ENCODE measurements around the gene MXD1. TPM values are rescaled to one million over a fixed set of nuclear protein-coding genes. Genes with fewer than 3 reads are reported as not detected.

The MXD1 gene
- total RNA-seq, 2 donors from 2014 or later: 3.6 to 4.6 TPM

GRCh38 chr2:69923116-69923515 is 8.2 kb downstream of the MXD1 start:
- intact Hi-C loops (cut with DNase I): loop anchor here (10.0 kb wide), 1 partner anchor 142 kb away; no protein-coding TSS in a partner anchor
- Histone ChIP-seq H3K4me3 (no peak overlapping the region), H3K27ac (no peak overlapping the region), H3K27me3 (no peaks in the 10 kb centered on the region), H3K4me1 (peaks cover 3% of the 10 kb centered on the region), H3K9me3 (no peaks in the 10 kb centered on the region), H3K36me3 (replicated peaks in 1 of 2; ENCODE audit: insufficient read depth in 1 of 2, low read depth in 2 of 2) (peaks cover 0 to 6% of the 10 kb centered on the region in 2 donors)
- no peak for DNase-seq
- 95% methylated on average over 3 of the region's 3 CpGs for WGBS, 2 donors
- no peak for TF ChIP-seq POLR2A (IDR thresholded peaks at IDR 0.05)
- TF ChIP-seq, protein P1, sequence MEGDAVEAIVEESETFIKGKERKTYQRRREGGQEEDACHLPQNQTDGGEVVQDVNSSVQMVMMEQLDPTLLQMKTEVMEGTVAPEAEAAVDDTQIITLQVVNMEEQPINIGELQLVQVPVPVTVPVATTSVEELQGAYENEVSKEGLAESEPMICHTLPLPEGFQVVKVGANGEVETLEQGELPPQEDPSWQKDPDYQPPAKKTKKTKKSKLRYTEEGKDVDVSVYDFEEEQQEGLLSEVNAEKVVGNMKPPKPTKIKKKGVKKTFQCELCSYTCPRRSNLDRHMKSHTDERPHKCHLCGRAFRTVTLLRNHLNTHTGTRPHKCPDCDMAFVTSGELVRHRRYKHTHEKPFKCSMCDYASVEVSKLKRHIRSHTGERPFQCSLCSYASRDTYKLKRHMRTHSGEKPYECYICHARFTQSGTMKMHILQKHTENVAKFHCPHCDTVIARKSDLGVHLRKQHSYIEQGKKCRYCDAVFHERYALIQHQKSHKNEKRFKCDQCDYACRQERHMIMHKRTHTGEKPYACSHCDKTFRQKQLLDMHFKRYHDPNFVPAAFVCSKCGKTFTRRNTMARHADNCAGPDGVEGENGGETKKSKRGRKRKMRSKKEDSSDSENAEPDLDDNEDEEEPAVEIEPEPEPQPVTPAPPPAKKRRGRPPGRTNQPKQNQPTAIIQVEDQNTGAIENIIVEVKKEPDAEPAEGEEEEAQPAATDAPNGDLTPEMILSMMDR (IDR thresholded peaks at IDR 0.05): no peak
- no peak for ATAC-seq

DNA sequence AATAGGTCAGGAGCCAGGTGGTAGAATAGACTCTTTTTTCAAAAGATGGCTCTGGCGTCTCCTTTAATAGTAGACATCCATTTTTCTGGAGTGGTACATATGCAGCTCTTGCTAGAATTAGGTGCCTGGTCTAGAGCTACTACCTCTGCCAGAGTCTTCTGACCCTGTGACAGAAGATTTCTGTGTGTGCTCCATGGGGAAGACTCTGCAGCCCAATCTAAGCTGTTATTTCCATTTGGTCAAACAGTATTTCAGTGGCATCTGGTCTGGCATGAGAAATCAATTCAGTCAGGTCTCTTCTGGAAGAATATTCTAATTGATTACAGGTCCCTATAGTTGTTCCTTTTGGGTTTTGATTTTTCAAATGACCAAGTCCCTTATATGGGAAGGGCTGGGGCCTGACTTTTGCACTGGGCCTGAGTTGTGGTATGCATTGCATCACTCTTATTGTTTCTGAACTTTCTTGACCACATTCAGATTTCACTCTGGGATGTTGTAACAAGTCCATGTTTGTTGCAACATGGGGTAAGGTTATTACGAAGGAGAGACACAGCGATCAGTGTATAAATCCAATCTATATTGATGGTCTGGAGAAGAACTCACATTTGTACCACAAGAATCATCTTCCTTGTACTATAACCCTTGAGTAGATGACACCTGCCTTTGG is 12.1 kb downstream of the MXD1 start:
- ATAC-seq (no peak), DNase-seq (no peak)
- H3K9me3 ChIP-seq: no peaks in the 10 kb centered on the region
- H3K4me3 ChIP-seq: no peak overlapping the region
- no peak for TF ChIP-seq POLR2A (IDR thresholded peaks at IDR 0.05)
- TF ChIP-seq, protein P1 (IDR thresholded peaks at IDR 0.05): no peak
- peaks cover 0 to 5% of the 10 kb centered on the region in 2 donors for H3K36me3 ChIP-seq (replicated peaks in 1 of 2; ENCODE audit: insufficient read depth in 1 of 2, low read depth in 2 of 2)
- intact Hi-C loops (cut with DNase I): loop anchor here (10.0 kb wide), 1 partner anchor 138 kb away; no protein-coding TSS in a partner anchor
- H3K4me1 ChIP-seq: no peaks in the 10 kb centered on the region
- no peaks in the 10 kb centered on the region for H3K27me3 ChIP-seq
- WGBS, 2 donors: 45 to 95% methylated on average over 3 of the region's 3 CpGs
- H3K27ac ChIP-seq: no peak overlapping the region

GRCh38 chr2:69931832-69932595 is 17.1 kb downstream of the MXD1 start:
- TF ChIP-seq, protein P1 (IDR thresholded peaks at IDR 0.05): no peak
- no peak for TF ChIP-seq POLR2A (IDR thresholded peaks at IDR 0.05)
- DNase-seq (no peak), ATAC-seq (no peak)
- WGBS, 2 donors: 88 to 95% methylated on average over 7 of the region's 7 CpGs
- Histone ChIP-seq H3K27me3 (no peaks in the 10 kb centered on the region), H3K9me3 (no peaks in the 10 kb centered on the region), H3K36me3 (replicated peaks in 1 of 2; ENCODE audit: insufficient read depth in 1 of 2, low read depth in 2 of 2) (peaks cover 0 to 12% of the 10 kb centered on the region in 2 donors), H3K27ac (no peak overlapping the region), H3K4me3 (no peak overlapping the region), H3K4me1 (peaks cover 5% of the 10 kb centered on the region)
- intact Hi-C loops (cut with DNase I): loop anchor here (10.0 kb wide), 1 partner anchor 113 kb away; no protein-coding TSS in a partner anchor

GRCh38 chr2:69932596-69932922 is 17.6 kb downstream of the MXD1 start:
- no peak overlapping the region for H3K27ac ChIP-seq
- peaks cover 0 to 12% of the 10 kb centered on the region in 2 donors for H3K36me3 ChIP-seq (replicated peaks in 1 of 2; ENCODE audit: insufficient read depth in 1 of 2, low read depth in 2 of 2)
- no peaks in the 10 kb centered on the region for H3K9me3 ChIP-seq
- TF ChIP-seq, protein P1 (IDR thresholded peaks at IDR 0.05): no peak
- no peak for TF ChIP-seq POLR2A (IDR thresholded peaks at IDR 0.05)
- H3K27me3 ChIP-seq: no peaks in the 10 kb centered on the region
- no peak for ATAC-seq
- no peak overlapping the region for H3K4me3 ChIP-seq
- DNase-seq: no peak
- WGBS, 2 donors: 84 to 88% methylated on average over 1 of the region's 1 CpG
- intact Hi-C loops (cut with DNase I): loop anchor here (10.0 kb wide), 1 partner anchor 112 kb away; no protein-coding TSS in a partner anchor
- peaks cover 5% of the 10 kb centered on the region for H3K4me1 ChIP-seq
